SK-N-MC (cell line): ENCODE measurements around the gene NTSR1.

Experiments used
- DNase-seq: peaks from one replicate; pipeline ENCODE4 v3.0.0-alpha.2; 2011; ENCODE audit warnings: low read depth, low spot score
- H3K27ac ChIP-seq: fragments of 200-600 bp; sonication (generic); 2 replicates; pipeline ENCODE4 v1.5.1; 2016; ENCODE audit warnings: mixed run types
- H3K36me3 ChIP-seq: fragments of 200-600 bp; sonication (generic); 2 replicates; pipeline ENCODE4 v1.6.1; 2017; ENCODE audit warnings: antibody characterized with exemption, low read length, mixed read lengths; ENCODE audit not compliant: insufficient read depth
- H3K4me3 ChIP-seq: fragments of 200-600 bp; sonication (generic); 2 replicates; pipeline ENCODE4 v1.5.1; 2016
- H3K9ac ChIP-seq: fragments of 200-600 bp; sonication (generic); 2 replicates; pipeline ENCODE4 v1.8.0; 2017; ENCODE audit warnings: mixed run types, mixed read lengths; ENCODE audit not compliant: insufficient read length
- H3K9me3 ChIP-seq: fragments of 200-600 bp; sonication (generic); 2 replicates; pipeline ENCODE4 v1.6.1; 2017; ENCODE audit warnings: low read depth, mild to moderate bottlenecking, antibody characterized with exemption, low read length, moderate library complexity, mixed read lengths
- EZH2 ChIP-seq: fragments of 200-600 bp; sonication (generic); IDR thresholded peaks from one replicate; pipeline ENCODE4 v1.6.1; 2017; ENCODE audit warnings: antibody characterized with exemption
- FOXP2 ChIP-seq: optimal IDR thresholded peaks from 2 replicates; pipeline ENCODE3; 2011; ENCODE audit warnings: mild to moderate bottlenecking, moderate library complexity; ENCODE audit not compliant: insufficient read depth; ENCODE audit errors: extremely low read length, control extremely low read depth
- POLR2AphosphoS5 ChIP-seq: IDR thresholded peaks from 2 replicates; pipeline ENCODE4 v1.6.1; 2012; ENCODE audit warnings: mild to moderate bottlenecking, low read depth, low read length, borderline replicate concordance

The NTSR1 gene

DNA sequence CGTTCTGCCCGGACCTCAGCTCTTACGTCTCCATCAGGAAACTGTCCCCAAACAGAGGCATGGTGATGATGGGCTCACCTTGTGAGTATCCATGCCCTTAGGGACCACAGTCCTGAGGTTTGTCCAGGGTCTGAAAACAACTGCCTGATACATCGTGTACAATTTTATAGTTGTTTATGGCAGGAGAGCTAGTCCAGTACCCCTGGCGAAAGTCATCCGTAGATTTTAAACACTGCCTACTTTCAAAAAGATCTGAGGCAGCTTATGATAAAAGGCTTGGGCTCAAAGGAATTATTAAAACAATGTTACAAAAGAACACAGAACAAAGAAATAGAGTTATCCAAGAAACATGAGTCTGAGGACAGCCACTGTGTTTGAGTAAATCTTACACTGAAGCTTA lies 14.0 kb downstream of the NTSR1 start:
- TF ChIP-seq FOXP2 (no peak), POLR2AphosphoS5 (no peak), EZH2 (no peak)
- peaks cover 5% of the 10 kb centered on the region for H3K9me3 ChIP-seq
- no peak overlapping the region for H3K4me3 ChIP-seq
- DNase-seq, result no peak
- no peak overlapping the region for H3K27ac ChIP-seq
- no peaks in the 10 kb centered on the region for H3K36me3 ChIP-seq
- no peak overlapping the region for H3K9ac ChIP-seq

DNA sequence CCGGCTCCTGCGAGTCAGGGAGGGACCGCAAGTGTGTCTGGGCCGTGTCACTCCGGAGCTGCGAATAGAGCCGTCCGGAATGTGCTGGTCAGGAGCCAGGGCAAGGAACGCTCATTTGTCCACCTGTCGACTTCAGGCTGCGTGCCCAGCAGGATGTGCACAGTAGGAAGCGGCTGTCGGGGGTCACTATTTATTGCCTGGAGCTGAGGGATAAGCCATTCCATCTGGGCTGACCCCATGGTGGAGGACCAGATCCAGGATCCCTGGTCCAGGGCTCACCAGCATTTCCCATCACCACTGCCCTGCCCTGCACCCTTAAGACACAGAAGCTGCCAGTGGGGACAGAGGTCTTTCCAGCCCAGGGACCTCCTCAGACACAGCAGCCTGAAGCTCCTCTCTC lies 14.7 kb downstream of the NTSR1 start:
- Histone ChIP-seq H3K27ac (no peak overlapping the region), H3K9ac (no peak overlapping the region), H3K4me3 (no peak overlapping the region), H3K9me3 (peaks cover 5% of the 10 kb centered on the region), H3K36me3 (no peaks in the 10 kb centered on the region)
- TF ChIP-seq POLR2AphosphoS5 (no peak), EZH2 (no peak), FOXP2 (no peak)
- no peak for DNase-seq

- H3K9ac ChIP-seq, result no peak overlapping the region
- peaks cover 5% of the 10 kb centered on the region for H3K9me3 ChIP-seq
- no peaks in the 10 kb centered on the region for H3K36me3 ChIP-seq
- no peak for DNase-seq
- TF ChIP-seq POLR2AphosphoS5, result no peak
- TF ChIP-seq FOXP2, result no peak
- no peak for TF ChIP-seq EZH2
- no peak overlapping the region for H3K4me3 ChIP-seq
- H3K27ac ChIP-seq, result no peak overlapping the region
Observed at GRCh38 chr20:62723768-62724450, 15.3 kb downstream of the NTSR1 start.

DNA sequence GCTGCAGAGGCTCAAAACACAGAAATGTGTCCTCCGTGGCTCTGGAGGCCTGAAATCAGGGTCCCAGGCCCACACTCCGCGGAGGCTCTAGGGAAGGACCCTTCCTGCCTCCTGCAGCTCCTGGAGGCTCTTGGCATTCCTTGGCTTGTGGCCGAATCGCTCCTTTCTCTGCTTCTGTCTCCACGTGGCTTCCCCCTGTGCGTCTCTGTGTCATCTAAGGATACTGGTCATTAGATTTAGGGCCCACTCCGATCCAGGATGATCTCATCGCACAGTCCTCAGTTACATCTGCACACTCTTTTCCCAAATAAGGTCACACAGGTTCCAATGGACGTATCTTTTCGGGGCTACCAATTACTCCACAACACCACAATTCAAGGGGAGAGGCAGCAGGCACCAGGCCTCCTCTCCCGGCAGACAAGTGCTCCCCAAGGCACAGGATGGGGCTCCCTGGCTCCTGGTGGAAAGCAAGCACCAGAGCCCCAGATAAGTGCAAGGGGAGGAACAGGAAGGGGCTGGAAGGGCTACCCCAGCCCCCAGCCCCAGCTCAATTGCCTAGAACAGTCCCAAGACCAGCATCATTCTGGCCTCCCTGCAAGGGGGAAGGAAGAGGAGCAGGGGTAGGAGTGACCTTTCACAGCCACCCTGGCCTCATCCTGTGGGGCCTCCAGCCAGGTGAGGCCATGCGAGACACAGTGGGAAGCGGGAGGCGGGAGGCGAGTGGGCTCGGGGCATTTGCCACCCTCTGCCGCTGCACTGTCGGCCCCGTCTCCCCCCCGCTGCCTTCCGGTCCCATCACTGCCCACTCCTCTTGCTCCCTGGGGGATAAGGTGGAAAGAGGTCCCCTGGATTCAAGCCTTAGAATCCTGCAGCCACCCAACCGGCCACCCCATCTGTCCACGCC lies 16.3 kb downstream of the NTSR1 start:
- DNase-seq, result no peak
- no peak for TF ChIP-seq FOXP2
- TF ChIP-seq POLR2AphosphoS5, result no peak
- TF ChIP-seq EZH2, result no peak
- Histone ChIP-seq H3K4me3 (no peak overlapping the region), H3K9ac (no peak overlapping the region), H3K27ac (no peak overlapping the region), H3K36me3 (no peaks in the 10 kb centered on the region), H3K9me3 (peaks cover 5% of the 10 kb centered on the region)

DNA sequence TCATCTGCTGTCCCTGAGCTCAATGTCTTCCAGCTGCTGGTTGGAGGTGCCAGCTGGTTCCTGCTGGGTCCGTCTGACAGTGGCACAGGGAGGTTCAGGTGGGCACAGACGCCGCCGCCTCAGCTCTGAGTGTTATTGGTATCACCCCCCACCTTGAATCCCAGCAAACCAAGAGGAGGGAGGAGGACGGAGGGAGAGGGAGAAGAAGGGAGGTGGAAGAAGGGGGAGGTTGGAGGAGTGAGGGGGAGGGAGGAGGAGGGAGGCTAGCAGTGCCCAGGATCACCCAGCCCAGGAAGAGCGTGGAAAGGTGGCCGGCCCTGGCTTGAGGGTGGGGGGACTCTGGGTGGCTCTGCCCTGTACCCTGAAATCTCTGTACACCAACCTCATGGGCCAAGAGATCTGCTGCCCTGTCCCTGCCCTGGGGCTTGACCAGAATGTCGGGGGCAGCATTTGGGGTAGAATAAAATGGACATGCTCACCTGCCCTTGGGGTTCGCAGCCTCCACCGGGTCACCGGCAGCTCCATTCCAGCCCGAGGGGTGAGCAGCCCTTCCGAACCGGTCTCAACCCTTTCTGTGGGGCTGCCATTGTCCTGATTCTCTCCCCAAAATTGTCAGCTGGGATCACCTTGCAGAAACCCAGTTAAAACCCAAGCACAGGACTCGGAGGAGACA lies 17.1 kb downstream of the NTSR1 start:
- no peak overlapping the region for H3K4me3 ChIP-seq
- no peaks in the 10 kb centered on the region for H3K36me3 ChIP-seq
- H3K9me3 ChIP-seq, result peaks cover 5% of the 10 kb centered on the region
- no peak for DNase-seq
- no peak overlapping the region for H3K9ac ChIP-seq
- H3K27ac ChIP-seq, result no peak overlapping the region
- TF ChIP-seq POLR2AphosphoS5, result no peak
- no peak for TF ChIP-seq FOXP2
- no peak for TF ChIP-seq EZH2

DNA sequence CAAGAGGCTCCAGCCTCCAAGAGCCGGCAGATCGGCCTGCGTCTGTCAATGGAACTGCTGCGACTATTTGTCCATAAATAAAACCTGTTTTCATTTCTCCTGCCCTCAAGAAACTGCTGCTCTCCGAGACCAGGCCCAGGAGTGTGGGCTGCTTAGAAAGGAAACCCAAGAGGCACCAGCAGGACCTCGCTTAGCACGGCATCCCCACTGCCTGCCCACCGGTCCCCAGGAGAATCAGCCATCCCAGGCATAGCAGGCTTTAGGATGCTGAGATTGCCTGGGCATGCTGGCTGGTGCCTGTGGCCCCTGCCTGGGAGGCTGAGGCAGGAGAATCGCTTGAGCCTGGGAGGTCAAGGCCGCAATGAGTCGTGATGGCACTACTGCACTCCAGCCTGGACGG lies 17.6 kb downstream of the NTSR1 start:
- no peak overlapping the region for H3K9ac ChIP-seq
- TF ChIP-seq FOXP2 (no peak), EZH2 (no peak), POLR2AphosphoS5 (no peak)
- H3K36me3 ChIP-seq, result no peaks in the 10 kb centered on the region
- H3K27ac ChIP-seq, result no peak overlapping the region
- no peak for DNase-seq
- no peak overlapping the region for H3K4me3 ChIP-seq
- H3K9me3 ChIP-seq, result peaks cover 1% of the 10 kb centered on the region; the same call in 1 of the 2 replicates

- Histone ChIP-seq H3K4me3 (no peak overlapping the region), H3K36me3 (no peaks in the 10 kb centered on the region), H3K9ac (no peak overlapping the region), H3K9me3 (no peaks in the 10 kb centered on the region), H3K27ac (no peak overlapping the region)
- no peak for DNase-seq
- TF ChIP-seq EZH2 (no peak), POLR2AphosphoS5 (no peak), FOXP2 (no peak)
Observed at GRCh38 chr20:62726716-62727583, 18.3 kb downstream of the NTSR1 start.
